GM21390 (cell line): ENCODE results near the gene UBXN6.

Experiments
- ATAC-seq: cut with Tn5 transposase; IDR thresholded peaks from one replicate; pipeline ENCODE4 v1.9.1; 2021; ENCODE audit not compliant: unreplicated experiment

Gene UBXN6

DNA sequence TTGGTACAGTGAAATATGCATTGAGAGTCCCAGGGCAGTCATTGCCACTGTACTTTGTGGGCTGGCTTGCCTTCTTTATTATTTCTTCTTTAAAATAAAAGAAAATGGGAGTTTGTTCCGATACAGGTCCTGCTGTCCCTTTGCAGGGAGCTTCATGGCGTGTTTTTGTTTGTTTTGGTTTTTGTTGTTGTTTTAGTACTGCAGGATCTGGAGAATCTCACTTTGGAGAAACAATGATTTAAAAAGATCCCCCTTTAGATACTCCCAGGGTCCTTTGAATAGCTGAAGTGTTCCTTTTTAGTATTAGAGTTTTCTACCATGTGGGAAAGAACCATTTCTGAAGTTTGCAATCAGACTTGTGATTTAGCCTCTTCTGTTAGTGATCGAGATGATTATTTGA, 44.0 kb downstream of the UBXN6 start:
- no peak for ATAC-seq

DNA sequence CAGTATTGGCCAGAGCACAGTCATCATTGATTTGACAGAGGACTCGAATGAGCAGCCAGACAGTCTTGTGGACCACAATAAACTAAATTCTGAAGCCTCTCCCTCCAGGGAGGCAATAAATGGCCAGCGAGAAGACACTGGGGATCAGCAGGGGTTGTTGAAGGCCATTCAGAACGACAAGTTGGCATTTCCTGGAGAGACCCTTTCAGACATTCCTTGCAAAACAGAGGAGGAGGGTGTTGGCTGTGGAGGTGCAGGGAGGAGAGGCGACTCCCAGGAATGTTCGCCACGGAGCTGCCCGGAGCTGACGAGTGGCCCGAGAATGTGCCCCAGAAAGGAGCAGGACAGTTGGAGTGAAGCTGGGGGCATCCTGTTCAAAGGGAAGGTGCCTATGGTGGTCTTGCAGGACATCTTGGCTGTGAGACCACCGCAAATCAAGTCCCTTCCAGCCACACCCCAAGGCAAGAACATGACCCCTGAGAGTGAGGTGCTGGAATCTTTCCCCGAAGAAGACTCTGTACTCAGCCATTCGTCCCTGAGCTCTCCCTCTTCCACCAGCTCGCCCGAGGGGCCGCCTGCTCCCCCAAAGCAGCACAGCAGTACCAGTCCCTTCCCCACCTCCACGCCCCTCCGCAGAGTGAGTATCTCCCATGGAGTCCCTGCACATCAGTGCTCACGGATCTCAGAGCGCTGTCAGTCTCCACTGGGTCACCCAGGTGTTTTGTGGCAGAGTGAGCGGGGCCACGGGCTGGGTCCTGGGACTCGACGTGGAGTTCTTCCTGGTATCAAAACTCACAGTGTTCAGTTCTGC, 48.3 kb downstream of the UBXN6 start:
- ATAC-seq, result no peak

DNA sequence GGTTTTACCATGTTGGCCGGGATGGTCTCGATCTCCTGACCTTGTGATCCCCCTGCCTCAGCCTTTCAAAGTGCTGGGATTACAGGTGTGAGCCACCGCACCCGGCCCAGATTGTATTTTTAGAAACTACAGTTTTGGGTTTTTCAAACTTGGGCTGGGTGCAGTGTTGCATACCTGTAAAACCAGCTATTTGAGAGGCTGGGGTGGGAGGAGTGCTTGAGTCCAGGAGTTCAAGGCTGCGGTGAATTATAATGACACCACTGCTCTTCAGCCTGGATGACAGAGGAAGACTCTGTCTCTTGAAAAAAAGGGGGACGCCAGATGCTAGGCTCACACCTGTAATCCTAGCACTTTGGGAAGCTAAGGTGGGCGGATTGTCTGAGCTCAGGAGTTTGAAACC, 51.0 kb downstream of the UBXN6 start:
- ATAC-seq, result no peak

DNA sequence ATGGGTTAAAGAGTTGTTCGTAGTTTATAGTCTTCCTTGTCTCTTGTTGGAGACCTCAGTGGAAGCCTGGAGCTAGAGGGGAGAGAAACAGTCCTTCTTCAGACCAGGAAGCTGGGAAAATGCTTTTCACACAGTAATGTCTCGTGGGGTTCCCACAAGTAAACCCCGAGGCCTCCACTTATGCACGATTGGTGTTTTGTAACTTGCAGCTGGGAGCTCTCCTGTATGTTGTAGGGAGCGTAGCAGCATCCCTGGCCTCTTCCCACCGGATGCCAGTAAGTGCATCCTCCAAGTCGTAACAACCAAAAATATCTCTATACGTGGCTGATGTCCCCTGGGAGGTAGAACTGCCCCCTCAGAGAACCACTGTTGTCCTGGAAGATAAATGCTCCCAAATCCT, 51.6 kb downstream of the UBXN6 start:
- ATAC-seq, result no peak

DNA sequence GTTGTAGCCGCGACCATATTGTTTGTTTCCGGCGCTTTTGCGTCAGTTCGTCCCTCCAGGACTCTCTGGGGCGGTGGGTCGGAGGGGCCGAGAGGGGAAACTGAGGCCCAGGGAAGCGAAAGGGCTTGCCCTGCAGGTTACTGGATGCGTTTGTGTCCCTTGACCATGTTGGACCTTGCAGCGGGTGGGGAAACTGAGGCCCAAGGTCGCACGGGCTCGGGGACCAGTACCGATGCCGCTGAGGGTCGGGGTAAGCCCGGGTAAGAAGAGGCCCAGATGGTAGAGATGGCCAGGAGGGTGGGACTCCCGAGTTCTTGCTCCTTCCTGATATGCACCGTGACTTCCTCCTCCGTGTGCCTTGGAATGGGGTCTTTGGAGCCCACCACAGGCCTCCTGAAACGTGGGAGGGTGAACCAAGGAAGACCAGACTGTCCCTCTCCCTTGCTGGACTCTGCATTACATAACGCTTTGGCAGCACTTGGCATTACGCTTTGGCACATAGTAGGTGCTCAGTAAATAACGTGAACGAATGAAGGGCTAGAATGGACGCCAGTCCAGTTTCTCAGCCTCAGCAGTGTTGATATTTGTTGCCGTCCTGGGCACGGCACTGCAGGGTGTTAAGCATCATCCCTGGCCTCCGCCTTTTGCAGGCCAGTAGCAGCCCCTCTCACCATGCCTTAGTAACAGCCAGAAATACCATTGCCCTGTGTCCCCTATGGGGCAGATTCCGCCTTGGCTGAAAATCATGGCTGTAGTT, 54.4 kb downstream of the UBXN6 start:
- ATAC-seq, result no peak

DNA sequence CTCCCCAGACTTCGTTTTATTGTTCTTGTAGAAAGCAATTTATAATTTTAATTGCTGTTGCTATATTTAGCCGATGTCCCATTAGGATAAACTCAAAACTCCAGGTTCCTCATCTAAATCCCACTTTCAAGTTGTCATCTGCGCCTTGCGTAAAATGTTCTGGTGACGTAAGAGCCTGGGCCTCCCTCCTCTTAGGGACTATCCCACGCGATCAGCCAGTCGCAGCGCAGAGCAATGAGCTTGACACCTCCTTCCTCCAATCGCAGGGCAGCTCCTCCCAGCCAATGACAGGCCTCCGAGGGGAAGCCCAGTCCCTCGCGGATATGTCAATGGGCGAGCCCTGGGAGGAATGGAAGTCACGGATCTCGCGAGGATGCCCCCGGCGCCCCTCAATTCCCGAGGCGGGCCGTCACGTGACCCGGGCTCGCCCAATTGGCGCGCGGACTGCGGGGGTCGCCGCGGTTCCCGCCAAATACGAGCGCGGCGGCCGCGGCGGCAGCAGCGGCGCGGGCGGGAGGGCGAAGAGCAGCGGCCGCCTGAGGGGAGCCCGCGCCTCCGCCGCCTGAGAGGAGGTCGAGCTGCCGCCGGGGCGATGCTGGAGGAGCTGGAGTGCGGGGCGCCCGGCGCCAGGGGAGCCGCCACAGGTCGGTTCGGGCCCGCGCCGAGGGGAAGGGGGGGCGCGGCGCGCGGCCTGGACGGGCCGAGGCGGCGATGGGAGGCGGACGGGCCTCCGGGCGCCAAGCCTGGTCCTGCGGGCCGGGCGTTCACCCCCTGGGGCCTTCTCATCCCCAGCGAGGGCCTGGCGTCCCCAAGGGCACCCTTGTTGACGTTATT, 55.2 kb downstream of the UBXN6 start, which contains the start of gene CHAF1A:
TSS of gene CHAF1A (plus strand) at position 470 of the 834 bp plus-strand sequence. CDS start at position 593, 123 bp downstream.
- peak; percentile 79 for ATAC-seq

DNA sequence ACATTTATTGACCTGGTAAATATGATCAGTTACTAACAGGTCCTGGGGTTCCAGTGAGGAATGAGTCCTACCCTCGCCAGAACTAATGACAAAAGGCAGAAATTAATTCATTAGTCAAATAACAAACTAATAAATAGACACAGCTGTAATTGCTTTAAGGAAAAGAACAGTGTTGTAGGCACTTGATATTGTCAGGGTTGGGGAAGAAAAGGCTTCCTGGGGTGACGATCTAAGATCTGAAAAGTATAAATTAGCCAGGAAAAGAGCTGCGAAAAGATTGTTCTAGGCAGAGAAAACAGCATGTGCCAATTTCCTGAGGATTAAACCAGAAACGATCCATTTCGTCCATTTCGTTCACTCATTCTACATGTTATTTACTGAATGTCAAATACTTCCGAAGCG, 55.8 kb downstream of the UBXN6 start:
- ATAC-seq, result no peak

DNA sequence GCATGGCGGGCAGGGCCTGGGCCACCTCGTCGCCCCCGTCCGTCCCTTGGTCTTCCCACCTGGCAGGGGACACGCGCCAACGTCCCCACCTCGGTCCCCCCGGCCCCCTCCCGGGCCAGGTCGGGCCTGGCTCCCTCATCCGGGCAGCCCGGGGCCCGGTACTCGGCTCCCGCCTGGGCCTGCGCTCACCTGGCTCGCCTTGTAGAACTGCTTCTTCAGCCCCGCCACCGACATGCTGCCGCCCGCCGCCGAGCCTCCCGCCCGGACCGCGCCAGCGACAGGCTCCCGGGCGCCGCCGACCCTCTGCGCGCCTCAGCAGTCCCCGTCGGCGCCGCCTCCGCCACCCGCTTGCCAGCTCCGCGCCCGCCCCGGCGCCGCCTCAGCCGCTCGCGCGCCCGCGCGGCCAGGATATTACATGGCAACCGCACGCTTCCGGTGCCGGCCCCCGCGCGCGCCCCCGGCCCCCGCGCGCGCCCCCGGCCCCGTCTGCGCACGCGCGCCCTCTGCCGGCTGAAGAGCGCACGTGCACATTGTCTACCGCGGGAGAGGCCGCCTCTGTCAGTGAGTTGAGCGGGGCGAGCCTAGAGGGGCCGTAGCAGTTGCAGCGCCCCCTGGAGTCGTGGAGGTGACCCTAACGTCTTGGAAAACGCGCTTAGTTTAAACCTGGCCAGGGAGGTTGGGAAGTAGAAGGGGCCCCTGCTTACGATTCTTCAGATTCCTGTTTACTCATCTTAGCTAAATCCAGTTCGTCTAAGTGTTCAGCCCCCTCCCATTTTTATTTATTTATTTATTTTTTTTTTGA, 57.3 kb downstream of the UBXN6 start, which contains the start of gene SH3GL1:
TSS of gene SH3GL1 (minus strand) at position 413 of the 802 bp plus-strand sequence. CDS start at position 234, 179 bp downstream.
- ATAC-seq, result peak; percentile 46

DNA sequence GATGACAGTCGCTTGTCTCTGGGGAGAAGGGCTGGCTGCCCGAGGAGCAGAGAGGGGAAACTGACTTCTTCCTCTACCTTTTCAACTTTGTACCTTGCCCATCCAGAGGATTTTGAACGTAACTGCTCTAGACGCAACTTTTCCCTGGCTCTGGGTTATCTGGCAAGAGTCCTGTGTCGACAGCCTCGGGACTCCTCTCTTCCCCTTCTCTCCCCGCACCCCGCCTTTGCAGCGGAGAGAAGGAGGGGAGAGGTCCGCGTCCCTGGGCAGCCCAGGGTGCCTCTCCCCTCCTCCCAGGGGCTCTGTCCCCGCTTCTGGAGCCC, 57.8 kb downstream of the UBXN6 start:
- ATAC-seq, result no peak

DNA sequence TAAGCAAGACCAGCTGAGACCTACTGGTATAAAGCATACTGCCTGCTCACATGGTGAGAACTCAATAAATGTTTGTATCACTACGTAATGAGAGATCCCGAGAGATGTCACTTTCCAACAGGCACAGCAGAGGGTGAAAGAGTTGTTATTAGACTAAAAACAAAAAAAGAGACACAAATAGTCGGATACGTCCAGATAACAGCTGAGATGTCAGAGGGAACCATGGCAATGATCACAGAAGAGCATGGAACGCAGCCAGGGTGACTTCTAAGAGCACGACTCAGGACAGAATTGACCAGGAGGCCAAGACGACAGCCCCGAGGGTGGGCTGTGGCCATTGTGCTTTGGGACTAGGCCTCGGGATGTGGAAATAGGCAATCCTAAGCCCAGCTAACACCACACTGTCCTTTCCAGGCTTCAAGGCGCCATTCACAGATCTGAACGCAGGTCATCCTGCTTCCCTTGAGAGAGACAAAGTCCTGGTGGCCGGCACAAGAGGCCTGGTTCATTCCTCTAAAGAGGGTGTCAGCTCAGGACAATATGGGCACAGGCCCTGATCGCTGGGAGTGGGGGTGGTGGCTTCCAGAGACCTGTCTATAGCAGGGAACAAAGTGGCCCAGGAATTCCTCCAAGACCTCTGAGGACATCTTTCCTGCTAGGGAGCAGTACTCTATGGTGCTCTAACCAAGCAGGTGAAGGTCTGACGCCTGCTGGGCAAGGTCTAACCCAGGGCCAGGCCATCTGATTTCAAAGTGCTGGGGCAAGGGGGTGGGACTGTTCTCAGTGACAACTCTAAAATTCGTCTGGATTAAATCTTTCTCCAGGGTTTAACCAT, 60.4 kb downstream of the UBXN6 start:
- ATAC-seq, result no peak
